CD14-positive monocyte (primary cell): ENCODE data around the gene ACTL7A. TPM values are rescaled to one million over a fixed set of nuclear protein-coding genes. Genes with fewer than 3 reads are reported as not detected.

Source experiments
- DNase-seq, 3 donors: peaks; one replicate each; pipeline ENCODE4 v3.0.0-alpha.2; 2011 to 2022
- H2AFZ ChIP-seq: 2 replicates; pipeline ENCODE4 v1.6.0; 2012; ENCODE audit warnings: mild to moderate bottlenecking, low read depth, low read length, inconsistent platforms; ENCODE audit not compliant: insufficient read depth, poor library complexity, severe bottlenecking
- H3K27ac ChIP-seq, 2 donors: 1 replicate in 1 of 2; 2 replicates in 1 of 2; pipeline ENCODE4 v1.5.1; 2012 to 2013; ENCODE audit warnings: low read length in 2 of 2, control low read depth in 1 of 2, inconsistent platforms in 1 of 2, low read depth in 1 of 2, mild to moderate bottlenecking in 1 of 2
- H3K27me3 ChIP-seq, 2 donors: one replicate each; pipeline versions ENCODE4 v1.6.0 to v1.6.1; 2011 to 2013; ENCODE audit warnings: low read length in 2 of 2; ENCODE audit not compliant: control insufficient read depth in 2 of 2, insufficient read depth in 2 of 2
- H3K36me3 ChIP-seq, 2 donors: replicated peaks in 1 of 2; 1 replicate in 1 of 2; 2 replicates in 1 of 2; pipeline versions ENCODE4 v1.5.1 to v1.6.1; 2012 to 2013; ENCODE audit warnings: low read length in 2 of 2, control low read depth in 1 of 2, inconsistent platforms in 1 of 2, mild to moderate bottlenecking in 1 of 2; ENCODE audit not compliant: insufficient read depth in 2 of 2, control insufficient read depth in 1 of 2
- H3K4me1 ChIP-seq, 2 donors: 1 replicate in 1 of 2; 2 replicates in 1 of 2; pipeline versions ENCODE4 v1.5.1 to v1.6.1; 2012 to 2013; ENCODE audit warnings: low read length in 2 of 2, control low read depth in 1 of 2, inconsistent platforms in 1 of 2, mild to moderate bottlenecking in 1 of 2, moderate library complexity in 1 of 2; ENCODE audit not compliant: insufficient read depth in 2 of 2, control insufficient read depth in 1 of 2
- H3K4me2 ChIP-seq: replicated peaks from 2 replicates; pipeline ENCODE3; 2012; ENCODE audit warnings: low read length, moderate library complexity, mild to moderate bottlenecking; ENCODE audit not compliant: poor library complexity, severe bottlenecking; ENCODE audit errors: extremely low read depth
- H3K4me3 ChIP-seq, 3 experiments: fragments of 200-600 bp in 1 of 3; sonication (generic) in 1 of 3; replicated peaks in 1 of 3; 1 replicate in 2 of 3; 2 replicates in 1 of 3; pipeline ENCODE4 v1.5.1; 2011 to 2013; ENCODE audit warnings: low read length in 3 of 3, mild to moderate bottlenecking in 3 of 3, control low read depth in 2 of 3, low read depth in 2 of 3, inconsistent platforms in 1 of 3, moderate library complexity in 1 of 3
- H3K79me2 ChIP-seq: 2 replicates; pipeline ENCODE4 v1.6.0; 2012; ENCODE audit warnings: mild to moderate bottlenecking, control low read depth, inconsistent platforms, low read length, moderate library complexity; ENCODE audit not compliant: insufficient read depth
- H3K9ac ChIP-seq: 2 replicates; pipeline ENCODE4 v1.6.0; 2017; ENCODE audit warnings: low read length, mild to moderate bottlenecking; ENCODE audit not compliant: insufficient read depth, poor library complexity, severe bottlenecking
- H3K9me3 ChIP-seq, 2 donors: replicated peaks in 1 of 2; 1 replicate in 1 of 2; 2 replicates in 1 of 2; pipeline versions ENCODE4 v1.5.1 to v1.6.1; 2012 to 2013; ENCODE audit warnings: low read length in 2 of 2, control low read depth in 1 of 2; ENCODE audit not compliant: control insufficient read depth in 1 of 2, insufficient read depth in 1 of 2
- H4K20me1 ChIP-seq: 2 replicates; pipeline ENCODE4 v1.6.0; 2012; ENCODE audit warnings: mild to moderate bottlenecking, low read length, control low read depth, moderate library complexity; ENCODE audit not compliant: insufficient read depth
- H3K27ac Mint-ChIP-seq, 7 donors: one replicate each; pipeline ENCODE4 v1.8.0; 2020; ENCODE audit warnings: mild to moderate bottlenecking in 7 of 7, mixed read lengths in 7 of 7, moderate library complexity in 6 of 7, inconsistent platforms in 2 of 7
- H3K27me3 Mint-ChIP-seq, 3 donors: one replicate each; pipeline ENCODE4 v1.8.0; 2021 to 2022; ENCODE audit warnings: low read depth in 3 of 3, mild to moderate bottlenecking in 3 of 3, mixed read lengths in 3 of 3, moderate library complexity in 3 of 3, inconsistent platforms in 1 of 3
- H3K36me3 Mint-ChIP-seq, 2 donors: one replicate each; pipeline ENCODE4 v1.8.0; 2020; ENCODE audit warnings: mixed read lengths in 2 of 2, inconsistent platforms in 1 of 2, mild to moderate bottlenecking in 1 of 2
- H3K4me1 Mint-ChIP-seq: one replicate; pipeline ENCODE4 v1.8.0; 2020; ENCODE audit warnings: mild to moderate bottlenecking, mixed read lengths
- H3K4me3 Mint-ChIP-seq, 2 donors: one replicate each; pipeline ENCODE4 v1.8.0; 2020; ENCODE audit warnings: mild to moderate bottlenecking in 2 of 2, mixed read lengths in 2 of 2, moderate library complexity in 1 of 2
- H3K9me3 Mint-ChIP-seq, 7 donors: one replicate each; pipeline ENCODE4 v1.8.0; 2020 to 2022; ENCODE audit warnings: mixed read lengths in 7 of 7, mild to moderate bottlenecking in 6 of 7, moderate library complexity in 6 of 7, inconsistent platforms in 2 of 7
- CTCF ChIP-seq: fragments of 200-600 bp; IDR thresholded peaks from one replicate; pipeline ENCODE4 v1.8.0; 2022; ENCODE audit warnings: antibody characterized with exemption, mild to moderate bottlenecking
- WGBS: methylation state at CpG from one replicate; pipeline ENCODE4 v1.1.5; 2013; ENCODE audit warnings: missing lambda C conversion rate; ENCODE audit not compliant: insufficient coverage; 5-methylcytosine and 5-hydroxymethylcytosine counted together
- intact Hi-C, 2 donors: fragments of 100-400 bp; cut with micrococcal nuclease; formaldehyde crosslinking; loops; one replicate each; pipeline versions ENCODE4 v1.15.0 to v1.15.1; 2023
- polyA plus RNA-seq, 3 donors: library from polyadenylated mRNA; depleted of rRNA in 1 of 3; unstranded in 2 of 3; stranded (reverse) in 1 of 3; fragments of 300-500 nt in 2 of 3; fragments of >200 nt in 1 of 3; fragmentation: Illumina TruSeq in 2 of 3; gene quantifications; 1 replicate in 2 of 3; 2 replicates in 1 of 3; pipeline ENCODE4 v1.2.3, GENCODE V29; 2012 to 2021

Gene ACTL7A
- polyA plus RNA-seq, 3 donors = not detected

GRCh38 chr9:108904161-108904560, 42.1 kb downstream of the ACTL7A start:
- Mint-ChIP-seq H3K27me3 (no peaks in the 10 kb centered on the region), H3K4me1 (peaks cover 11% of the 10 kb centered on the region), H3K27ac (peak overlapping the region in 1 of 7 donors; percentile 36), H3K36me3 (peaks cover 84 to 85% of the 10 kb centered on the region in 2 donors), H3K9me3 (no peaks in the 10 kb centered on the region), H3K4me3 (no peak overlapping the region)
- Histone ChIP-seq H2AFZ (no peak overlapping the region), H3K27me3 (no peaks in the 10 kb centered on the region), H3K79me2 (no peaks in the 10 kb centered on the region), H3K4me1 (no peaks in the 10 kb centered on the region), H3K4me2 (no peak overlapping the region), H3K9me3 (no peaks in the 10 kb centered on the region), H3K4me3 (no peak overlapping the region), H4K20me1 (no peaks in the 10 kb centered on the region), H3K9ac (no peak overlapping the region), H3K27ac (peak overlapping the region in 1 of 2 donors; percentile 22), H3K36me3 (peaks cover 75 to 98% of the 10 kb centered on the region in 2 donors)
- intact Hi-C loops = no loop called here
- WGBS = no CpG with 5 or more reads among the region's 3 CpGs
- no peak for TF ChIP-seq CTCF
- DNase-seq = no peak

GRCh38 chr9:108905494-108905893, 43.4 kb downstream of the ACTL7A start:
- WGBS = no CpG with 5 or more reads among the region's 2 CpGs
- no peaks in the 10 kb centered on the region for H3K27me3 Mint-ChIP-seq
- peaks cover 11% of the 10 kb centered on the region for H3K4me1 Mint-ChIP-seq
- Histone ChIP-seq H3K36me3 (peaks cover 78 to 97% of the 10 kb centered on the region in 2 donors), H3K4me3 (no peak overlapping the region), H3K9ac (no peak overlapping the region), H2AFZ (no peak overlapping the region), H3K79me2 (no peaks in the 10 kb centered on the region), H3K9me3 (no peaks in the 10 kb centered on the region), H3K27ac (no peak overlapping the region), H4K20me1 (no peaks in the 10 kb centered on the region), H3K4me1 (no peaks in the 10 kb centered on the region), H3K4me2 (no peak overlapping the region), H3K27me3 (no peaks in the 10 kb centered on the region)
- TF ChIP-seq CTCF = no peak
- intact Hi-C loops = no loop called here
- H3K9me3 Mint-ChIP-seq = no peaks in the 10 kb centered on the region
- H3K36me3 Mint-ChIP-seq = peaks cover 80 to 81% of the 10 kb centered on the region in 2 donors
- no peak overlapping the region for H3K27ac Mint-ChIP-seq
- H3K4me3 Mint-ChIP-seq = no peak overlapping the region
- no peak for DNase-seq
